ENCODE measurements around the gene MAGI1. TPM values are rescaled to one million over a fixed set of nuclear protein-coding genes. Genes with fewer than 3 reads are reported as not detected.
A peak's percentile ranks its signal among the peaks of the same experiment; 100 is the strongest.
"Not testable (repeated sequence)": the region's sequence is repeated elsewhere in the genome, so short reads cannot be mapped to it uniquely, and the experiment has no call there.

MAGI1 gene
- total RNA-seq, 1 donor from 2014 or later, result 18.7 TPM

DNA sequence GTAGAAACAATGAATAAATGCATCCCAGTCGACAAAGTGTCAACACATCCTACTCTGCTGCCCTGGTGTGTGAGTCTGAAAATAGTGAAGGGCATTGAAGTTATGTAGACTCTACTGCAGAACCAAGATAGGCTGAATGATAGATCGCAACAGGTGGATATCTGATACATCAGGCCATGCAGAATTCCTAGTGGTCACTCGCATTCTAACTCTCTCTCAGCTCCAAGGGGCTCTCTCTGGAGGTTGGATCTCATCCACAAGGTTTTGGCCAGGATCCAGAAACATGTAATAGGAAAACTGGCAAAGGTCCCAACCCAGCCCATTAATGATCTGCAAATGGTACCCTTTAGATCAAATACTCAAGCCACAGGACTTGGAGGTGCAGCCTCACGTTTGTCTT, 514.1 kb downstream of the MAGI1 start:
- no peak overlapping the region for H3K4me3 Mint-ChIP-seq (ENCODE audit: unreplicated experiment)
- TF ChIP-seq CTCF (IDR thresholded peaks at IDR 0.05), result no peak
- no peaks in the 10 kb centered on the region for H3K36me3 Mint-ChIP-seq (ENCODE audit: low read depth)
- H3K4me1 Mint-ChIP-seq (ENCODE audit: low read depth), result peaks cover 12% of the 10 kb centered on the region
- no peak overlapping the region for H3K27ac Mint-ChIP-seq (ENCODE audit: unreplicated experiment)
- DNase-seq (ENCODE audit: low spot score), result no peak
- H3K27me3 Mint-ChIP-seq (ENCODE audit: low read depth), result no peaks in the 10 kb centered on the region
- H3K9me3 Mint-ChIP-seq (ENCODE audit: low read depth), result no peaks in the 10 kb centered on the region

GRCh38 chr3:65523878-65524277, 514.8 kb downstream of the MAGI1 start:
- Mint-ChIP-seq H3K27me3 (ENCODE audit: low read depth) (no peaks in the 10 kb centered on the region), H3K9me3 (ENCODE audit: low read depth) (no peaks in the 10 kb centered on the region), H3K36me3 (ENCODE audit: low read depth) (no peaks in the 10 kb centered on the region), H3K4me1 (ENCODE audit: low read depth) (peaks cover 8% of the 10 kb centered on the region), H3K27ac (ENCODE audit: unreplicated experiment) (no peak overlapping the region), H3K4me3 (ENCODE audit: unreplicated experiment) (no peak overlapping the region)
- DNase-seq (ENCODE audit: low spot score), result no peak
- no peak for TF ChIP-seq CTCF (IDR thresholded peaks at IDR 0.05)

DNA sequence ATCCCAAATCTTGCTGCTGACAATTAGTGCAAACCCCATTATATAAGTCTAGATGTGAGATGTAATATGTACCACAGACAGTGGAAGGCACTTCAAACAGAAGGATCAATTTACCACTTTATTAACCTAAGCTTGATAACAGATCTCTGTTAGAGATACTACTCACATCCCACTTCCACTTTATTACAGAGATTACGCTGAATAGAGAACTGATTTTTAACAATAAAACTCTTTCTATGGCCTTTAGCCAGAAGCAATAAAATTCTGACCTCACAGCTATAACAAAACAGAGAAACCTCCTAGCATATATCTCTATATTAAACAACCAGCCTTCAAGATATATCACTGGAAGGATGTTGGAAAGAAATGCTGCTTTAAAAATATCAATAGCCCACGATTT, 517.7 kb downstream of the MAGI1 start:
- no peaks in the 10 kb centered on the region for H3K36me3 Mint-ChIP-seq (ENCODE audit: low read depth)
- H3K4me1 Mint-ChIP-seq (ENCODE audit: low read depth), result peaks cover 8% of the 10 kb centered on the region
- no peak for TF ChIP-seq CTCF (IDR thresholded peaks at IDR 0.05)
- H3K27ac Mint-ChIP-seq (ENCODE audit: unreplicated experiment), result no peak overlapping the region
- H3K27me3 Mint-ChIP-seq (ENCODE audit: low read depth), result no peaks in the 10 kb centered on the region
- no peak for DNase-seq (ENCODE audit: low spot score)
- H3K9me3 Mint-ChIP-seq (ENCODE audit: low read depth), result peaks cover 3% of the 10 kb centered on the region
- no peak overlapping the region for H3K4me3 Mint-ChIP-seq (ENCODE audit: unreplicated experiment)

GRCh38 chr3:65516998-65517397, 521.7 kb downstream of the MAGI1 start:
- Mint-ChIP-seq H3K27ac (ENCODE audit: unreplicated experiment) (no peak overlapping the region), H3K36me3 (ENCODE audit: low read depth) (no peaks in the 10 kb centered on the region), H3K4me1 (ENCODE audit: low read depth) (no peaks in the 10 kb centered on the region), H3K4me3 (ENCODE audit: unreplicated experiment) (no peak overlapping the region), H3K27me3 (ENCODE audit: low read depth) (no peaks in the 10 kb centered on the region), H3K9me3 (ENCODE audit: low read depth) (peaks cover 3% of the 10 kb centered on the region)
- DNase-seq (ENCODE audit: low spot score), result no peak
- no peak for TF ChIP-seq CTCF (IDR thresholded peaks at IDR 0.05)

- H3K27me3 Mint-ChIP-seq (ENCODE audit: low read depth); H3K27ac Mint-ChIP-seq (ENCODE audit: unreplicated experiment); H3K4me3 Mint-ChIP-seq (ENCODE audit: unreplicated experiment); H3K4me1 Mint-ChIP-seq (ENCODE audit: low read depth); DNase-seq (ENCODE audit: low spot score); H3K9me3 Mint-ChIP-seq (ENCODE audit: low read depth); H3K36me3 Mint-ChIP-seq (ENCODE audit: low read depth): not testable (repeated sequence)
Observed at GRCh38 chr3:65514317-65514716, 524.4 kb downstream of the MAGI1 start.

DNA sequence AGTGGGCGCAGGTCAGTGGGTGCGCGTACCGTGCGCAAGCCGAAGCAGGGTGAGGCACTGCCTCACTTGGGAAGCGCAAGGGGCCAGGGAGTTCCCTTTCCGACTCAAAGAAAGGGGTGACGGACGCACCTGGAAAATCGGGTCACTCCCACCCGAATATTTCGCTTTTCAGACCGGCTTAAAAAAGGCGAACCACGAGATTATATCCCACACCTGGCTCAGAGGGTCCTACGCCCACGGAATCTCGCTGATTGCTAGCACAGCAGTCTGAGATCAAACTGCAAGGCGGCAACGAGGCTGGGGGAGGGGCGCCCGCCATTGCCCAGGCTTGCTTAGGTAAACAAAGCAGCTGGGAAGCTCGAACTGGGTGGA, 529.3 kb downstream of the MAGI1 start:
- not testable (repeated sequence) for DNase-seq (ENCODE audit: low spot score); H3K27me3 Mint-ChIP-seq (ENCODE audit: low read depth); H3K9me3 Mint-ChIP-seq (ENCODE audit: low read depth); H3K36me3 Mint-ChIP-seq (ENCODE audit: low read depth); H3K4me1 Mint-ChIP-seq (ENCODE audit: low read depth)
- peak overlapping the region; percentile 72 for H3K4me3 Mint-ChIP-seq (ENCODE audit: unreplicated experiment)
- peak overlapping the region; percentile 54 for H3K27ac Mint-ChIP-seq (ENCODE audit: unreplicated experiment)
